H1 (cell line): ENCODE data around the gene BOLA1. TPM values are rescaled to one million over a fixed set of nuclear protein-coding genes. Genes with fewer than 3 reads are reported as not detected.

Source experiments
- CTCF ChIA-PET: fragments of 300-600 bp; sonication (Branson Sonifier 250); formaldehyde crosslinking; loops from one replicate; lab custom pipeline; 2021; ENCODE audit not compliant: partially characterized antibody; lab: Charles Lee
- POLR2A ChIA-PET: fragments of 300-600 bp; sonication (Branson Sonifier 250); formaldehyde crosslinking; loops from one replicate; lab custom pipeline; 2021; ENCODE audit warnings: inconsistent platforms; ENCODE audit not compliant: partially characterized antibody; lab: Charles Lee
- DNase-seq, 2 experiments: peaks; one replicate each; pipeline versions ENCODE4 v3.0.0 to v3.0.0-alpha.2; 2010 to 2022; ENCODE audit warnings: low spot score in 2 of 2, low read depth in 1 of 2, mixed read lengths in 1 of 2
- FAIRE-seq: peaks from 2 replicates; lab custom pipeline; 2011; peaks lifted over from hg19 to GRCh38; lab: Jason Lieb, UNC
- H2AFZ ChIP-seq: 2 replicates; pipeline ENCODE4 v1.8.1; 2012; ENCODE audit warnings: low read length, inconsistent platforms
- H2AK5ac ChIP-seq: 2 replicates; pipeline ENCODE4 v1.6.1; 2013; ENCODE audit warnings: low read depth, low read length
- H2BK120ac ChIP-seq: replicated peaks from 2 replicates; pipeline ENCODE3; 2013; ENCODE audit warnings: low read depth, low read length, inconsistent platforms
- H2BK12ac ChIP-seq: 2 replicates; pipeline ENCODE4 v1.6.1; 2013; ENCODE audit warnings: low read depth, low read length
- H2BK15ac ChIP-seq: 2 replicates; pipeline ENCODE4 v1.6.1; 2013; ENCODE audit warnings: low read length
- H2BK20ac ChIP-seq: 2 replicates; pipeline ENCODE4 v1.6.1; 2013; ENCODE audit warnings: low read length
- H2BK5ac ChIP-seq: 2 replicates; pipeline ENCODE4 v1.6.1; 2013; ENCODE audit warnings: low read depth, low read length
- H3K14ac ChIP-seq: 2 replicates; pipeline ENCODE4 v1.6.1; 2013; ENCODE audit warnings: inconsistent platforms; ENCODE audit not compliant: insufficient read length
- H3K18ac ChIP-seq: 2 replicates; pipeline ENCODE4 v1.6.1; 2013; ENCODE audit warnings: low read length; ENCODE audit errors: extremely low read depth
- H3K23ac ChIP-seq: 2 replicates; pipeline ENCODE4 v1.6.1; 2013; ENCODE audit warnings: inconsistent platforms; ENCODE audit not compliant: insufficient read length
- H3K23me2 ChIP-seq: 2 replicates; pipeline ENCODE4 v1.6.1; 2013; ENCODE audit warnings: low read depth, low read length
- H3K27ac ChIP-seq: 2 replicates; pipeline ENCODE4 v1.6.1; 2011; ENCODE audit warnings: low read depth, low read length, inconsistent platforms
- H3K27me3 ChIP-seq, 4 experiments: replicated peaks in 1 of 4; 1 replicate in 1 of 4; 2 replicates in 3 of 4; pipeline versions ENCODE4 v1.6.1 to v1.8.1; 2011 to 2013; ENCODE audit warnings: low read length in 3 of 4, mild to moderate bottlenecking in 3 of 4, inconsistent platforms in 2 of 4, mixed read lengths in 2 of 4, moderate library complexity in 1 of 4; ENCODE audit not compliant: control insufficient read depth in 3 of 4, insufficient read depth in 3 of 4; ENCODE audit errors: extremely low read depth in 1 of 4
- H3K36me3 ChIP-seq, 4 experiments: 2 replicates each; pipeline versions ENCODE4 v1.6.1 to v1.8.1; 2011 to 2013; ENCODE audit warnings: mild to moderate bottlenecking in 4 of 4, low read length in 3 of 4, moderate library complexity in 2 of 4, control low read depth in 1 of 4, inconsistent platforms in 1 of 4; ENCODE audit not compliant: insufficient read depth in 4 of 4, control insufficient read depth in 2 of 4
- H3K4ac ChIP-seq: replicated peaks from 2 replicates; pipeline ENCODE3; 2013; ENCODE audit warnings: low read length, low read depth, mixed read lengths, inconsistent platforms; ENCODE audit not compliant: insufficient read length
- H3K4me1 ChIP-seq, 4 experiments: replicated peaks in 1 of 4; 1 replicate in 1 of 4; 2 replicates in 3 of 4; pipeline versions ENCODE4 v1.6.1 to v1.8.1; 2011 to 2013; ENCODE audit warnings: low read length in 3 of 4, inconsistent platforms in 2 of 4, mixed read lengths in 1 of 4; ENCODE audit not compliant: insufficient read depth in 4 of 4, control insufficient read depth in 3 of 4
- H3K4me2 ChIP-seq, 2 experiments: 2 replicates each; pipeline versions ENCODE4 v1.6.1 to v1.8.1; 2011 to 2013; ENCODE audit warnings: low read depth in 2 of 2, low read length in 2 of 2, control low read depth in 1 of 2, inconsistent platforms in 1 of 2, mild to moderate bottlenecking in 1 of 2; ENCODE audit not compliant: insufficient read depth in 1 of 2
- H3K4me3 ChIP-seq, 4 experiments: fragments of 200-600, 300-600 bp in 1 of 4; sonication (generic), shearing (Covaris generic), sonication (Bioruptor Twin) in 1 of 4; 2 replicates each; pipeline versions ENCODE4 v1.5.1 to v1.8.1; 2011 to 2016; ENCODE audit warnings: low read length in 4 of 4, low read depth in 3 of 4, control low read depth in 2 of 4, inconsistent platforms in 2 of 4, mild to moderate bottlenecking in 2 of 4, mixed read lengths in 1 of 4, moderate library complexity in 1 of 4; ENCODE audit not compliant: insufficient read depth in 2 of 4; ENCODE audit errors: extremely low read depth in 1 of 4
- H3K56ac ChIP-seq: replicated peaks from 2 replicates; pipeline ENCODE3; 2013; ENCODE audit warnings: low read depth, mild to moderate bottlenecking, mixed read lengths, low read length, inconsistent platforms; ENCODE audit not compliant: insufficient read length
- H3K79me1 ChIP-seq: 2 replicates; pipeline ENCODE4 v1.6.1; 2013; ENCODE audit warnings: low read depth, low read length, control low read depth
- H3K79me2 ChIP-seq, 2 experiments: 2 replicates each; pipeline versions ENCODE4 v1.6.1 to v1.8.1; 2012 to 2013; ENCODE audit warnings: low read length in 2 of 2, mild to moderate bottlenecking in 2 of 2, inconsistent platforms in 1 of 2; ENCODE audit not compliant: insufficient read depth in 2 of 2, control insufficient read depth in 1 of 2
- H3K9ac ChIP-seq, 4 experiments: replicated peaks in 1 of 4; 1 replicate in 1 of 4; 2 replicates in 3 of 4; pipeline versions ENCODE4 v1.6.1 to v1.8.1; 2011 to 2013; ENCODE audit warnings: low read depth in 3 of 4, low read length in 3 of 4, control low read depth in 2 of 4, mild to moderate bottlenecking in 2 of 4, moderate library complexity in 2 of 4, inconsistent platforms in 1 of 4; ENCODE audit errors: extremely low read depth in 1 of 4
- H3K9me3 ChIP-seq, 2 experiments: 2 replicates each; pipeline versions ENCODE4 v1.6.1 to v1.8.1; 2012 to 2013; ENCODE audit warnings: mild to moderate bottlenecking in 2 of 2, moderate library complexity in 2 of 2, control low read depth in 1 of 2, inconsistent platforms in 1 of 2, low read depth in 1 of 2, low read length in 1 of 2, mixed read lengths in 1 of 2; ENCODE audit not compliant: insufficient read depth in 2 of 2
- H4K20me1 ChIP-seq, 2 experiments: replicated peaks in 1 of 2; 2 replicates each; pipeline versions ENCODE3 to v1.8.1; 2011 to 2013; ENCODE audit warnings: inconsistent platforms in 2 of 2, low read length in 2 of 2, mild to moderate bottlenecking in 1 of 2; ENCODE audit not compliant: insufficient read depth in 2 of 2, control insufficient read depth in 1 of 2
- H4K5ac ChIP-seq: 2 replicates; pipeline ENCODE4 v1.6.1; 2013; ENCODE audit warnings: low read length, low read depth, mixed read lengths, inconsistent platforms; ENCODE audit not compliant: insufficient read length
- H4K8ac ChIP-seq: 2 replicates; pipeline ENCODE4 v1.8.0; 2013; ENCODE audit warnings: mild to moderate bottlenecking, moderate library complexity, low read length, inconsistent platforms; ENCODE audit not compliant: insufficient read depth; ENCODE audit errors: extremely low read depth
- H4K91ac ChIP-seq: replicated peaks from 2 replicates; pipeline ENCODE3; 2013; ENCODE audit warnings: low read length, mixed read lengths, inconsistent platforms; ENCODE audit not compliant: insufficient read length
- ASH2L ChIP-seq: fragments of 200-600, 300-600 bp; sonication (generic); IDR thresholded peaks from one replicate; pipeline ENCODE4 v1.7.1; 2017; ENCODE audit warnings: low read length
- CEBPB ChIP-seq: IDR thresholded peaks from 2 replicates; pipeline ENCODE4 v1.6.1; 2012; ENCODE audit warnings: low read depth, low read length
- CREB1 ChIP-seq: IDR thresholded peaks from 2 replicates; pipeline ENCODE4 v1.6.1; 2012; ENCODE audit warnings: inconsistent platforms
- HDAC2 ChIP-seq, 2 experiments: fragments of 300-600 bp in 1 of 2; sonication (generic) in 1 of 2; IDR thresholded peaks; 2 replicates each; pipeline ENCODE4 v1.6.1; 2011 to 2012; ENCODE audit warnings: low read depth in 2 of 2, low read length in 2 of 2, mild to moderate bottlenecking in 2 of 2, moderate library complexity in 2 of 2, borderline replicate concordance in 1 of 2, inconsistent platforms in 1 of 2
- HDAC6 ChIP-seq: IDR thresholded peaks from one replicate; pipeline ENCODE4 v1.7.1; 2012; ENCODE audit warnings: low read depth, mild to moderate bottlenecking, inconsistent platforms, low read length, moderate library complexity
- JUND ChIP-seq: IDR thresholded peaks from 2 replicates; pipeline ENCODE4 v1.6.1; 2011; ENCODE audit warnings: mild to moderate bottlenecking, improper control_type of control experiment, low read length
- KDM5A ChIP-seq: fragments of 200-600 bp; IDR thresholded peaks from 2 replicates; pipeline ENCODE4 v1.7.1; 2012; ENCODE audit warnings: mild to moderate bottlenecking, low read length, inconsistent platforms, mixed read lengths
- NRF1 ChIP-seq: IDR thresholded peaks from 2 replicates; pipeline ENCODE4 v1.6.1; 2011; ENCODE audit warnings: mild to moderate bottlenecking, low read depth, low read length, improper control_type of control experiment
- RFX5 ChIP-seq: IDR thresholded peaks from 2 replicates; pipeline ENCODE4 v1.6.1; 2011; ENCODE audit warnings: low read depth, low read length, improper control_type of control experiment, borderline replicate concordance
- SP1 ChIP-seq: IDR thresholded peaks from 2 replicates; pipeline ENCODE4 v1.6.1; 2011; ENCODE audit warnings: low read depth, low read length
- SP2 ChIP-seq: IDR thresholded peaks from 2 replicates; pipeline ENCODE4 v1.6.1; 2012; ENCODE audit warnings: mild to moderate bottlenecking, low read length, inconsistent platforms
- TAF7 ChIP-seq: optimal IDR thresholded peaks from 2 replicates; pipeline ENCODE3; 2011; ENCODE audit warnings: low read depth, mild to moderate bottlenecking, inconsistent platforms, low read length, moderate library complexity, borderline replicate concordance
- WGBS, 2 experiments: shearing (Covaris generic) in 1 of 2; methylation state at CpG; one replicate each; pipeline versions ENCODE4 v1.1.6 to v1.1.7; 2013 to 2015; ENCODE audit warnings: low lambda C conversion rate in 2 of 2, mixed read lengths in 2 of 2, inconsistent platforms in 1 of 2, low coverage in 1 of 2, missing lambda C conversion rate in 1 of 2; ENCODE audit not compliant: insufficient replicate concordance in 2 of 2, insufficient coverage in 1 of 2, insufficient read length in 1 of 2; ENCODE audit errors: extremely low coverage in 1 of 2, missing lambda C conversion rate in 1 of 2; 5-methylcytosine and 5-hydroxymethylcytosine counted together
- polyA plus RNA-seq, 7 experiments: library from polyadenylated mRNA; depleted of rRNA in 3 of 7; stranded (reverse) in 5 of 7; unstranded in 2 of 7; fragments of >200 nt in 5 of 7; fragments of 200-250 nt in 2 of 7; gene quantifications; 1 replicate in 5 of 7; 2 replicates in 1 of 7; 4 replicates in 1 of 7; pipeline versions ENCODE4 v1.2.1 to v1.2.3, GENCODE V29; 2011 to 2013; ENCODE audit warnings: missing spikeins in 2 of 7, mixed read lengths in 2 of 7
- total RNA-seq: library from RNA; stranded (reverse); fragmentation: NEBNext Ultra II Directional; extraction: Animal tissue kit (Norgen Biotek cat#: 25700); gene quantifications from 2 replicates; pipeline ENCODE4 v1.2.1, GENCODE V29; 2021
- TF ChIP-seq, protein P1 (sequence below): IDR thresholded peaks from 2 replicates; pipeline ENCODE4 v1.6.1; 2012; ENCODE audit warnings: inconsistent platforms
- TF ChIP-seq, protein P2 (sequence below): IDR thresholded peaks from 2 replicates; pipeline ENCODE4 v1.6.1; 2011; ENCODE audit warnings: low read depth, mild to moderate bottlenecking, low read length; ENCODE audit not compliant: insufficient read depth

The BOLA1 gene
- total and polyA plus RNA-seq, 2 of the 8 experiments (the other 6 are each of a cell fraction or from before 2014, with no cell fraction given), result 8.1 to 15.4 TPM

DNA sequence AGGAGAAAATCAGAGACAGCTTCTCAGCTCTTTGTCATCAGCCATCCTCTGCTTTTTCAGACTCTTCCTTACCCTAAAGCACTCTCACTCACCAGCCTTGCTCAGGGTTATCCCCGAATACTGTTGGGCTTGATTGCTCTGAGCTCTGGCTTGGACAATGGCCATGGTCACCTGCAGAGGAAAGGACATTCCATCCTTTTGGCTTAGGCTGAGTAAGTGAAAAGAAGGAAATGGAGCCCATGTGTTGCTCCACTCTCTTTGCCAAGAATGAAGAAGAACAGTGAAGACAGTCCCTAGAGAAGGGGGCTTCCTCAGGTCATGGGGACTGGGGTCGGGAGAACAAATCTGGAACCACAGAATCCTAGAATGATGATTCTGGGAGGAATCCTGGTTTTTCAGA lies 35.0 kb downstream of the BOLA1 start:
- Histone ChIP-seq H3K18ac (no peak overlapping the region), H3K27me3 (no peaks in the 10 kb centered on the region), H3K23ac (no peak overlapping the region), H2AK5ac (no peak overlapping the region), H3K27ac (no peak overlapping the region), H3K14ac (no peak overlapping the region), H3K79me2 (no peaks in the 10 kb centered on the region), H2BK15ac (peak overlapping the region; percentile 90; the same call in 1 of the 2 replicates), H3K79me1 (no peaks in the 10 kb centered on the region), H3K56ac (no peak overlapping the region), H3K4me3 (no peak overlapping the region), H4K91ac (no peak overlapping the region), H2BK12ac (no peak overlapping the region), H2AFZ (no peak overlapping the region), H3K9me3 (no peaks in the 10 kb centered on the region), H2BK5ac (no peak overlapping the region), H3K23me2 (peaks cover 2% of the 10 kb centered on the region; the same call in 1 of the 2 replicates), H4K20me1 (no peaks in the 10 kb centered on the region), H3K4ac (no peak overlapping the region), H2BK20ac (no peak overlapping the region), H4K5ac (no peak overlapping the region), H3K4me1 (peaks cover 5 to 16% (median 11%) of the 10 kb centered on the region in 4 experiments; a peak in 6 of 7 replicates), H3K9ac (no peak overlapping the region), H4K8ac (no peak overlapping the region), H3K4me2 (no peak overlapping the region), H2BK120ac (no peak overlapping the region), H3K36me3 (no peaks in the 10 kb centered on the region)
- 85% methylated on average over 2 of the region's 2 CpGs; no CpG with 5 or more reads in 1 of the 2 experiments for WGBS, 2 experiments
- DNase-seq (no peak), FAIRE-seq (no peak)
- POLR2A ChIA-PET, result interaction anchor here (3.7 kb wide), 1 partner anchor 47 kb away, joined by 20 read pairs; a partner anchor contains a TSS
- CTCF ChIA-PET, result interaction anchor here (1.4 kb wide), 2 partner anchors 8 to 27 kb away, joined by 3 to 4 read pairs; no protein-coding TSS in a partner anchor
- no peak for TF ChIP-seq ASH2L
- TF ChIP-seq NRF1, result no peak
- no peak for TF ChIP-seq RFX5
- no peak for TF ChIP-seq CEBPB
- no peak for TF ChIP-seq CREB1
- no peak for TF ChIP-seq SP1
- no peak for TF ChIP-seq KDM5A
- TF ChIP-seq TAF7, result no peak
- TF ChIP-seq SP2, result no peak
- no peak for TF ChIP-seq JUND
- no peak for TF ChIP-seq HDAC6
- TF ChIP-seq, protein P1, sequence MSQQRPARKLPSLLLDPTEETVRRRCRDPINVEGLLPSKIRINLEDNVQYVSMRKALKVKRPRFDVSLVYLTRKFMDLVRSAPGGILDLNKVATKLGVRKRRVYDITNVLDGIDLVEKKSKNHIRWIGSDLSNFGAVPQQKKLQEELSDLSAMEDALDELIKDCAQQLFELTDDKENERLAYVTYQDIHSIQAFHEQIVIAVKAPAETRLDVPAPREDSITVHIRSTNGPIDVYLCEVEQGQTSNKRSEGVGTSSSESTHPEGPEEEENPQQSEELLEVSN, result no peak
- TF ChIP-seq, protein P2, sequence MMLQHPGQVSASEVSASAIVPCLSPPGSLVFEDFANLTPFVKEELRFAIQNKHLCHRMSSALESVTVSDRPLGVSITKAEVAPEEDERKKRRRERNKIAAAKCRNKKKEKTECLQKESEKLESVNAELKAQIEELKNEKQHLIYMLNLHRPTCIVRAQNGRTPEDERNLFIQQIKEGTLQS, result no peak
- no peak for TF ChIP-seq HDAC2 (IDR thresholded peaks at IDR 0.05; ENCODE audit: borderline replicate concordance in 1 of 2, low read depth in 2 of 2, low read length in 2 of 2)
